ENCODE results near the gene ALPP.

ALPP gene

DNA sequence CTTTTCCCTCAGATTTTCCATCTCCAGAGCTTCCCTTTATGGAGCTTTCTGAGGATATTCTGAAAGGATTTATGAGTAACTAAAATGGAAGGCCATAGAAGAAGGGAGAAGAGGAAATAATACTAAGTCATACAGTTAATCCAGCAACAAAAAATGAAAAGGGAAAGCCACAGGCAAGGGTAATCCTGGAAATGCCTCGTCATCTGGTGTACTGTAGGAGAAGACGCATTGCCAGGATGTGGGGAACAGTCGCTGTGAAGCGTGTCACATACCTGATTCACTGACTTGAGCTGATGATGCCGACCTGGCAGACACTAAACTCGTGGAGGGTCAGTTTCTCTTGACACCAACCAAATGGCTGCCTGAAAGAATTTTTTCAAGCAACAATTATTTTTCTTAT, 34.7 kb upstream of the ALPP start:
- Histone ChIP-seq H3K4me3 (ENCODE audit: low read length) (no peak overlapping the region), H3K4me1 (ENCODE audit: control insufficient read depth, insufficient read depth, low read length) (peaks cover 4% of the 10 kb centered on the region), H3K27me3 (ENCODE audit: control insufficient read depth, insufficient read depth, low read length) (no peaks in the 10 kb centered on the region), H3K9ac (ENCODE audit: low read length) (no peak overlapping the region), H3K9me3 (ENCODE audit: control insufficient read depth, low read length) (no peaks in the 10 kb centered on the region), H3K36me3 (ENCODE audit: control insufficient read depth, insufficient read depth, low read length) (no peaks in the 10 kb centered on the region)

DNA sequence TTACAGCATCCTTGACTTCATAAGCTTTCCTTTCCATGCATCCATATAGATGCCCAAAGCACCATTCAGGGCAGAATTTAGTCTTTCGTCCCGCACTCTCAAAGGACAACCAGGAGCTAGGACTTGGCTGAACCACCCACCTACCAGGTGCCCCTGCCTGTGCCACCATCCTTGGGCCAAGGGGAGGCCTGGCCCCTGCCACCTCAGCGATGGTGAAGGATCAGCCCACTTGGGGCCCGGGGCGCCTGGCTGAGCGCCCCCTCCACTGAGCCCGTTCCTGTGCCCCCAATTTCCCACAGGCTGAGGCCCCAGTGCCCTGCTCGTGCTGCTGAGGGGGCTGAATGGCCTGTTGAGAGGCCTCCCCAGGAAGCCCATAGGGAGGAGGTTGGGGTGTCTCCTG, 33.3 kb upstream of the ALPP start:
- Histone ChIP-seq H3K4me1 (ENCODE audit: control insufficient read depth, insufficient read depth, low read length) (peaks cover 17% of the 10 kb centered on the region), H3K27me3 (ENCODE audit: control insufficient read depth, insufficient read depth, low read length) (peaks cover 12% of the 10 kb centered on the region), H3K9me3 (ENCODE audit: control insufficient read depth, low read length) (no peaks in the 10 kb centered on the region), H3K9ac (ENCODE audit: low read length) (no peak overlapping the region), H3K4me3 (ENCODE audit: low read length) (no peak overlapping the region), H3K36me3 (ENCODE audit: control insufficient read depth, insufficient read depth, low read length) (no peaks in the 10 kb centered on the region)

DNA sequence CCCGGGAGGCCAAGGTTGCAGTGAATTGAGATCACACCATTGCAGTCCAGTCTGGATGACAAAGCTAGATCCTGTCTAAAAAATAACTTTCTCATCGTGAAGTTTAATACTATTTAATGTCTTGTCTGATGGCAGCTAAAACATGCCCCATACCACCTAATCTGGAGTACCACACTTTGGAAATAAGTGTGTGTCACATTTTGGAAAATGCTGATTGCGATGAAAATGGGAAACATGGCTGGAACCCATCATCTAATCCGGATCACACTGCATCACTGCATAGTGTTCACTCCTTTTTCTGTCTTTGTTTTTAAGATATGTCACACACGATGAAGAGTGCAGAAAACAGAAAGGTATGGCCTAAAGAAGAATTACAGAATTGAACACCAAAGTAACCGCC, 31.2 kb upstream of the ALPP start:
- no peaks in the 10 kb centered on the region for H3K36me3 ChIP-seq (ENCODE audit: control insufficient read depth, insufficient read depth, low read length)
- H3K27me3 ChIP-seq (ENCODE audit: control insufficient read depth, insufficient read depth, low read length) = peaks cover 33% of the 10 kb centered on the region
- no peak overlapping the region for H3K9ac ChIP-seq (ENCODE audit: low read length)
- peaks cover 30% of the 10 kb centered on the region for H3K4me1 ChIP-seq (ENCODE audit: control insufficient read depth, insufficient read depth, low read length)
- no peak overlapping the region for H3K4me3 ChIP-seq (ENCODE audit: low read length)
- H3K9me3 ChIP-seq (ENCODE audit: control insufficient read depth, low read length) = no peaks in the 10 kb centered on the region

DNA sequence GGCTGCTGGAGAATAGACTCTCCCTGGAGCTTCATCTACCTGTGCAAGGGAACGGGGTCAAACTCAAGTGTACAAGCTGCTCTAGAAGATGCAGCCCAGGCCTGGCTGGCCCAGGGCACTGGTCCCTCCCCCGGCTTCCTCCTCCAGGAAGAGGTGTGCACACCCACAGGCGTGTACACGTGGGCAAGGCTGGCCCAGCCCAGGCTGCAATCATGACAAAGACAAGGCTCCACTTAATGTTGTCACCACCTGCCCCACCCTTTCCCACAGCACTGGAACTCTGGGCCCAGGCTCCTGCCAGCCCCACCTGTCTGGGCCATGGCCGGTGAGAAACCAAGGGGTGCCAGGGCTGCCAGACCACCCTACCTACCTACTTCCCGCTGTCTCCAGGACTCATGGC, 29.6 kb upstream of the ALPP start:
- Histone ChIP-seq H3K4me3 (ENCODE audit: low read length) (no peak overlapping the region), H3K27me3 (ENCODE audit: control insufficient read depth, insufficient read depth, low read length) (peaks cover 49% of the 10 kb centered on the region), H3K4me1 (ENCODE audit: control insufficient read depth, insufficient read depth, low read length) (peaks cover 30% of the 10 kb centered on the region), H3K36me3 (ENCODE audit: control insufficient read depth, insufficient read depth, low read length) (no peaks in the 10 kb centered on the region), H3K9ac (ENCODE audit: low read length) (no peak overlapping the region), H3K9me3 (ENCODE audit: control insufficient read depth, low read length) (no peaks in the 10 kb centered on the region)

DNA sequence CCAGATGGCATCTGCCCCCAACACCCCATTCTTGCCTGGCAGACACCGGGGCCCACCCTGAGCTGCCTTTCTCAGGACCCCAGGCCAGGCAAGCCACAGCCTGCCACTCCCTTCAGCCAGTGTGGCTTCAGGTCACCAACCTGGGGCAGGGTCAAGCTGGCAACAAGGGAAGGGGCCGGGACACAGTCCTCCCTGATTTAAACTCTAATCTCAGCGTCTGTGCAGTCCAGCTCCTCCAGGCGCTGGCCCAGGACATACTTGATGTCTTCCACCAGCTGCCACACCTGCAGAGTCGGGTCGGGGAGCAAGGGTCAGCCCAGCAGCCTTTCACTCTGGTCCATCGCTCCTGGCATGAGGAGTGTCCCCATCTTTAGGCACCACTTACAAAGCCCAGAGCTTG, 29.0 kb upstream of the ALPP start:
- Histone ChIP-seq H3K36me3 (ENCODE audit: control insufficient read depth, insufficient read depth, low read length) (no peaks in the 10 kb centered on the region), H3K27me3 (ENCODE audit: control insufficient read depth, insufficient read depth, low read length) (peaks cover 51% of the 10 kb centered on the region), H3K4me3 (ENCODE audit: low read length) (no peak overlapping the region), H3K9me3 (ENCODE audit: control insufficient read depth, low read length) (no peaks in the 10 kb centered on the region), H3K9ac (ENCODE audit: low read length) (no peak overlapping the region), H3K4me1 (ENCODE audit: control insufficient read depth, insufficient read depth, low read length) (peaks cover 30% of the 10 kb centered on the region)

DNA sequence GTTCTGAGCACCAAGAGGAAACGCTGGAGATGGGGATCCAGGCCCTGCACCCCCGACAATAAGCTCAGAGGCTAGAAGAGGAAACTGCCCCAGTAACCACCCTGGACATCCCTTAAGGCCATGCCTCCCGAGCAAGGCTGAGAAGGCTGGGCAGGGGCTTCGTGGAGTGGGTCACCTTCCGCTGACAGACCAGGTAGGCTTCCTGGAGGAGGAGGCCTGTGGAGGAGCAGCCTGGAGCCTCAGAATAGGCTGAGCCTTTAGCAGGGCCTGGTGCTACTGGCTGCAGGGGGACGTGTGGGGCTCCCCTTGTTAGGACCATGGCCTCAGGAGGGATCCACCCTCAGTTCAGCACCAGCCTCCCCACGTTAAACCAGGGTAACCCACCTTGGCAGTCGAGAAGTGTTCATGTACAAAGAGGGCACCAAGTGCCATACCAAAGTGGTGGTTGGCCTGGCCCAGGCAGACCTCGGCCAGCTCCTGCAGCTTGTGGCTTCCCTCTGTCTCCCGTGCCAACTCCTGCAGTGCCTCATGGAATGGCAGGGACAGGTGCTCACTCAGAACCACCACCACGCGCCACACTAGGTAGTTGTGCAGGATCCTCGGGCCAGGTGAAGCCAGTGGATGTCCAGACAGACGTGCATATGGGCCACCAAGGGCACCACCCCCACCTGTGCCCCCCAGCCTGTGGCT, 28.5 kb upstream of the ALPP start:
- H3K27me3 ChIP-seq (ENCODE audit: control insufficient read depth, insufficient read depth, low read length) = peaks cover 51% of the 10 kb centered on the region
- no peaks in the 10 kb centered on the region for H3K9me3 ChIP-seq (ENCODE audit: control insufficient read depth, low read length)
- H3K9ac ChIP-seq (ENCODE audit: low read length) = no peak overlapping the region
- H3K4me3 ChIP-seq (ENCODE audit: low read length) = no peak overlapping the region
- H3K36me3 ChIP-seq (ENCODE audit: control insufficient read depth, insufficient read depth, low read length) = no peaks in the 10 kb centered on the region
- H3K4me1 ChIP-seq (ENCODE audit: control insufficient read depth, insufficient read depth, low read length) = peaks cover 30% of the 10 kb centered on the region

DNA sequence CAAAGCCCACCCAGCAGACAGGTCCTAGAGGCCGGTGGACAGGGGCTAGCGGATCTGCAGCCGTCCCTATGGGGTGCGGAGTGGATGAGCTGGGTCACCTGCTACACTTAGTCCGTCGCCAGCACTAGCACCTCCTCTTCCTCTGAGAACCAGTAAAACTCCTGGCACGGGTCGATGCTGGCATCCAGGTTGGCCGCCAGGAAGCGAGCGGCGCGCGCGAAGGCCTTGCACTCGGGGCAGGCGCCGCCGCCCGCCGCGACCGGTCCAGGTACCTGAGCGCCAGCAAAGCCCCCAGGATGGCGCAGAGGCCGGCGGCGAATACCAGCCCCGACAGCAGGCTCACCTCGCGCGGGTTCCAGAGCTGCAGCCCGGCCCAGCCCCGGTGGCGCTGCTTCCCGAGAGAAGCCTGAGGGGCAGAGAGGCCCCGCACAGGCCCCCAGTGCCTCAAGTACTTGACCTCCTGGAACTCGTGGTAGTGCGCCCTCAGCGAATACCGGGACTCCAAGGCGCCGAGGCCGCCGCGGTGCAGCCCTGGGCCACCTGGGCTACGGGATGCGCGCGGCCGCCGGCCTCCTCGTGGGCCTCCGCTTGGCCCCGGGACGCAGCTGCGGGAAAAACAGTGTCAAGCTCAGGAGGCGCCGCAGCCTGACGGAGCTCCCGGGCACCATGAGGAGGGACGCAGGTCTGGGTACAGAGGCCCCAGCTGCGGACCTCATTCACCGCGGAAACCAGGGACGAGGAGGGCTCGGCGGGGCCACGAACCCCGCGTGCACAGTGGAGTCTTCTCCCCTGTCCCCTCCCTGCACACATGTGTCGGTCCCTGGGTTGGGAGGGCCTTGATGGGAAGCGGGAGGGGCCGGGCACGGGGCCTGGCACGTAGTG, 27.5 kb upstream of the ALPP start:
- Histone ChIP-seq H3K36me3 (ENCODE audit: control insufficient read depth, insufficient read depth, low read length) (no peaks in the 10 kb centered on the region), H3K9ac (ENCODE audit: low read length) (no peak overlapping the region), H3K9me3 (ENCODE audit: control insufficient read depth, low read length) (no peaks in the 10 kb centered on the region), H3K4me1 (ENCODE audit: control insufficient read depth, insufficient read depth, low read length) (peaks cover 30% of the 10 kb centered on the region), H3K4me3 (ENCODE audit: low read length) (no peak overlapping the region), H3K27me3 (ENCODE audit: control insufficient read depth, insufficient read depth, low read length) (peaks cover 51% of the 10 kb centered on the region)

DNA sequence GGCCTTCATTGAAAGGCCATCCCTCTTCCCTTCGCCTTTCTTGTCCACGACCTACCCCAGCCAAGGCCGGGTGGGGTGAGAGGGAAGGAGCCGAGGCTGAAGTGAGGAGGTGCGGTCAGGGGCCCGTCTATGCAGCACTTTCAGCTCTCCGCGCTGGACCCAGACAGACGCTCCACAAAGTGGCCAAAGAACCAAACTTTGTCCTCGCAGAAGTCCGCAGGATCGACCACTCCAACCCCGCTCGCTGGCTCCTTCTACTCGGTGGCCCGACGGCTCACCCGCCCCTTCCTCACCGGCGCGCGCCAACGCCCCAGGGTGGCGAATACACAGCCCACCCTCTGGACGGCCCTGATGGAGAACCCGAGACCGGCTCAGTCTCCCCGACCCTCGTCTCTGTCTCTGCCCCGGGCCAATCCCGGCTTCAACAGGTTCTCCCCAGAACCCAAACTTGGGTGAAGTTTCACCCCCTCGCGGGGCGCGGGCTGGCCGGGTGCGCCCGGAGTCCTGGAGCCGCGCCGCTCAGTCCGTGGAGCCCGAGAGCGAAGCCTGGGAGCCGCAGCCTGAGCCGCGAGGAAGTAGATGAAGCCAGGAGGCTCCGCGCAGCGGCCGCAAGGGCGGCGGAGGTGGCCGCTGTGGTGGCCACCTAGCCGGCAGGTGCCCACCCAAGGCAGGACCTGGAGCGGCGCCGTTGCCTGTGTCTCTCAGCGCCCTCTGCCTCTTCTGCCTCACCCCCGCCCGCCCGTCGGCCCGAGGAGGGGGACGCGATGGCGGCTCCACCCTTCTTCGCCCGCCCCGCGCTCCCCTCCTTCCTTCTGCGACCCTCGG, 26.7 kb upstream of the ALPP start:
- no peaks in the 10 kb centered on the region for H3K36me3 ChIP-seq (ENCODE audit: control insufficient read depth, insufficient read depth, low read length)
- no peaks in the 10 kb centered on the region for H3K9me3 ChIP-seq (ENCODE audit: control insufficient read depth, low read length)
- H3K4me1 ChIP-seq (ENCODE audit: control insufficient read depth, insufficient read depth, low read length) = peaks cover 30% of the 10 kb centered on the region
- H3K9ac ChIP-seq (ENCODE audit: low read length) = no peak overlapping the region
- H3K27me3 ChIP-seq (ENCODE audit: control insufficient read depth, insufficient read depth, low read length) = peaks cover 51% of the 10 kb centered on the region
- no peak overlapping the region for H3K4me3 ChIP-seq (ENCODE audit: low read length)

DNA sequence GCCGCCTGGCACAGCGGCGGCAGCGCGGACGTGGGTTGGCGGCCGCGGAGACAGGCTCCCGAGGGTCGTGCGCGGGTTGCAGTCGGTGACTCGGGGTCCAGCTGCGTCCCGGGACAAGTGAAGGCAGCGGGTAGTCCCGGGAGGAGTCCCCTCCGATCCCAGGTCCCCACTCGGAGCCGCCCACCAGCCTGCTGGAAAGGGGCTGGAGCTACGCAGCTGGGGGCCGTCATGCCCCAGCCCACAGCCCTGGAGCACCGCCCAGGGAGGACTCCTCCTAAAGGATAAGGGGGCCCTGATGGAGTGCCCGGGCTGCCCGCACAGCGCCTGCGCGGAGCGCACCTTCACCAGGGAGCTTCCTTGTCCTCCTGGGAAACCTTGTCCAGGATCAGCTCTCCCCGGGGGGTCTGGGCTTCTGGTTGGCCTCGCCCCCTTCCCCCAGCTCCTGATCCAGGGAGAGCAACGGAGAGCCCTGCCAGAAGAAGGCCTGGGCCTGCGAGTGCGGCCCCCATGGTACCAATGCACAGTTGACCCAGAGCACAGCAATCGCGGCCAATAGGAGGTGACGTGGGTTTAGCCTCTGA, 25.9 kb upstream of the ALPP start:
- Histone ChIP-seq H3K9ac (ENCODE audit: low read length) (no peak overlapping the region), H3K4me1 (ENCODE audit: control insufficient read depth, insufficient read depth, low read length) (peaks cover 30% of the 10 kb centered on the region), H3K9me3 (ENCODE audit: control insufficient read depth, low read length) (no peaks in the 10 kb centered on the region), H3K4me3 (ENCODE audit: low read length) (no peak overlapping the region), H3K27me3 (ENCODE audit: control insufficient read depth, insufficient read depth, low read length) (peaks cover 51% of the 10 kb centered on the region), H3K36me3 (ENCODE audit: control insufficient read depth, insufficient read depth, low read length) (no peaks in the 10 kb centered on the region)

DNA sequence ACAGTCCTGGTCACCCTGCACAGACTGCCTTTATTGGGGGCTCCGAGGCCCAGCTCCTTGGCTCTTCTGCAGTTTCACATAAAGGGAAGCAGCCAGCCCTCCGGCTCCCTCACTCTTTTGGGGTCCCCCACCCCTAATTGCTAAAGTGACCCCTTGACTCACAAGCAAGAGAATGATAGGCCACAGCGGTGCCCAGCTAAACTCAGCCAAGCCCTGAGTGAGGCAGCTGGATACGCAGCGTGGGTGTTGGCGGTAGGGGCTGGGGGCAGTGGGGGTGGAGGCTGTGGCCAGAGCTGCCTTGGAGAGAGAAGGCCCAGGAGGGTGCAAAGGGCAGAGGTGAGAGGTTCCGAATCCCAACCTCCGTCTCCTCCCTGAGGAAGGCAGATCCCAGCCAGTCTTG, 25.5 kb upstream of the ALPP start:
- Histone ChIP-seq H3K4me1 (ENCODE audit: control insufficient read depth, insufficient read depth, low read length) (peaks cover 30% of the 10 kb centered on the region), H3K36me3 (ENCODE audit: control insufficient read depth, insufficient read depth, low read length) (no peaks in the 10 kb centered on the region), H3K4me3 (ENCODE audit: low read length) (no peak overlapping the region), H3K27me3 (ENCODE audit: control insufficient read depth, insufficient read depth, low read length) (peaks cover 51% of the 10 kb centered on the region), H3K9ac (ENCODE audit: low read length) (no peak overlapping the region), H3K9me3 (ENCODE audit: control insufficient read depth, low read length) (no peaks in the 10 kb centered on the region)

DNA sequence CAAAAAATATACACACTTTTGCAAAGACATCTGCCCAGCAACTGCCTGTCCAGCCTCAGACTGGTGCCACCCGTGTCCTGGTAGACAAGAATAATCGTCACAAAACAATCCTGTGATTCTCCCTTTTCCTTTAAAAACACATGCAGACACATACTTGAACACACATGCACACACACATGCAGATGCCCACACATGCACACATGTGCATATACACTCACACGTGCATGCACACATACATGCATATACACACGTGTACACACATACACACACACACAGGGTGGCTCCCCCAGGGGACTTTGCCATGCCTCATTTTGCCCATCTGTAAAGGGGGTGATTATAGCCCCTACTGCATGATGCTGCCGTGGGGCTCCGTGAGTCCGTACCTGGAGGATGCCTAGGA, 24.9 kb upstream of the ALPP start:
- no peak overlapping the region for H3K9ac ChIP-seq (ENCODE audit: low read length)
- H3K27me3 ChIP-seq (ENCODE audit: control insufficient read depth, insufficient read depth, low read length) = peaks cover 51% of the 10 kb centered on the region
- H3K36me3 ChIP-seq (ENCODE audit: control insufficient read depth, insufficient read depth, low read length) = no peaks in the 10 kb centered on the region
- no peak overlapping the region for H3K4me3 ChIP-seq (ENCODE audit: low read length)
- no peaks in the 10 kb centered on the region for H3K9me3 ChIP-seq (ENCODE audit: control insufficient read depth, low read length)
- peaks cover 27% of the 10 kb centered on the region for H3K4me1 ChIP-seq (ENCODE audit: control insufficient read depth, insufficient read depth, low read length)
